ENCODE measurements around the gene ATP8A1.

Gene ATP8A1

DNA sequence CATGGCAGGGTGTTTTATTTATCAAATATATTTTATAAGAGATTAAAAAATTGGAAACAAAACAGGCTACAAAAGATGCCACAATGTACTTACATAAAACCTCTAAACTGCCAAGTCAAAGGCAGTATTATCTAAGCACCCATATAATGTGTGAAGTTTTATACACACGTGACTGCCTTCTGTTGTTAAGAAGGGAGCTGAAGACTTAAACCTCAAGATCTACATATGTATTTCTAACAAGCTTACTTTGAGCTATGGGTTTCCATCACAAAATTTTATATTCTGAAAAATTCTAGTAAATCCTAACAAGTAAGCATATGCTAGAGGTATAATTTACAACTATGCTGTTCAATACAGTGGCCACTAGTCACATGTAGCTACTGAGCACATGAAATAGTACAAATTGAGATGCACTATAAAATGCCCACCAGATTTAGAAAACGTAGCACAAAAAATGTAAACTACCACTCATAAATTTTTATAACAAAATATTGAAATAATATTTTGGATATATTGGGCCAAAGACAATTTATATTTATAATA, 9.8 kb downstream of the ATP8A1 start:
- DNase-seq, result no peak

- DNase-seq, result no peak
Observed at GRCh38 chr4:42646013-42646784, 10.7 kb downstream of the ATP8A1 start.

DNA sequence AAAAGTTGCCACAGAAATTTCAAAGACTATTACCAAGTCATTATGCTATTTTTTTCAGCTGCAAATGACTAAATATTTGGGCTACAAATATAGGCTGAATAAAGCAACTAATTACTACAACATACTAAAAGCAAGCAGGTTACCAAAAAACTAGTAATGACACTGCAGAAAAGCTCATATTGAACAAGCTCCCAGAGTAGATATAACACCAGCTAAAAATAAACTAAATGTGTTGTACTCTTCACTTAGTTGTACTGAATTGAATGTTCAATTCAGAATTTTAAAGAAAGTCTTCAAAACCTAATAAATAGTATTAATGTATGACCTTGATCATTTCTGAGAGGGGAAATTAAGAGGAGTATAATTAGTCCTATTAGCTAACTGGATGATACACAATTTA, 12.0 kb downstream of the ATP8A1 start:
- DNase-seq, result no peak

- no peak for DNase-seq
Observed at GRCh38 chr4:42643685-42644084, 13.2 kb downstream of the ATP8A1 start.

GRCh38 chr4:42642845-42643615, 13.9 kb downstream of the ATP8A1 start:
- no peak for DNase-seq

- no peak for DNase-seq
Observed at GRCh38 chr4:42642101-42642797, 14.7 kb downstream of the ATP8A1 start.

- DNase-seq, result no peak
Observed at GRCh38 chr4:42641656-42642055, 15.2 kb downstream of the ATP8A1 start.

DNA sequence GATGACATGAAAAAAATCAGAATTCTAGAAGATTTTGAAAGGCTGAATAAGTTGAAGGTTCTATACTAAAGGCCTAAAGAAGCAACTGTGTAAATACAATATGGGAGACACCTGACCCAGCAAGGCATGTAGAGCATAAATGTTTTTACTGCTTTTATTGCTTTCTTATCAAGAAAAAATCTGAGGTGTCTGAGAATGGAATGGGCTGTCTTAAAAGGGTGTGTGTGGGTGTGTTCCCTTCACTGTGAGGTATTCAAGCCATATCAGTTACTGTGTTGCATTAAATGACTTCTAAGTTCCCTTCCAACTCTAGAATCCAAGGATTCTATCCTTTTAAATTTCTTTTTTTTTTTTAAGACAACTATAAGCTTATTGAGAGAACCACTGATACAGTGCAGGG, 15.7 kb downstream of the ATP8A1 start:
- no peak for DNase-seq

DNA sequence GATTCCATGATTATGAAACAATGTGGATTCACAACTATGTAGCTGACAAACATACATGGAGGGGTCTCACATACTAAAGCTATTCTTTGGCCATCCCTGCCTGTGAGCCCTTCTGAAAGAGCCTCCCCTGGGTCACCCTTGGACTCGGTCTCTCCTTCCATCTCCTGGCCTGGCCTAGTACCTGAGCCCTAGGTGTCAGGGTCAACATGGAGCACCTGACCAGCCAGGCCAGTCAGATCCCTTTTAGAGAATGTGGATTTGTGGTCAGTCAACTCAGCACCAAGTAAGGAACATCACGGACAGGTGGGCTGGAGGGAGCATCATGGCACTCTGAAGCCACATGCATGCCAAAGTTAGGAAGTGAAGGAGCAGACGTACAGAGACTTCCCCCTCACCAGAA, 16.3 kb downstream of the ATP8A1 start:
- no peak for DNase-seq

DNA sequence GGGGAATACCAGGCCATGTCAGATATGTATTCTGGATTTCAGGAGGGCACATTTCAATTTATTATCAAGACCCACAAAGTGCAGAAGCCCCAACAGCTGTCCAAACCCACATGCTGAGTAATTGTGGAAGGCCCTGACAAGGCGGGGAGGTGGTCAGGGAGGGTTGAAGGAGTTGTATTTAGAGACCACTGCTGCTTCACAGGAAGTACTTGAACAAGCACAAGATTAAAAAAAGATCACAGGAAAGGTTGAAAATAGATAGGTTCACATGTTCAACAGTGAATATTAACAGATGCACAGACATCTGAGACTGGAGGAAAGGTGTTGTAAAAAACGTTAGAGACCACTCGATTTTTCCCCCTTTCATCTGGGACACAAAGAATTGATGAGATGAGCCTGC, 17.9 kb downstream of the ATP8A1 start:
- DNase-seq, result no peak

DNA sequence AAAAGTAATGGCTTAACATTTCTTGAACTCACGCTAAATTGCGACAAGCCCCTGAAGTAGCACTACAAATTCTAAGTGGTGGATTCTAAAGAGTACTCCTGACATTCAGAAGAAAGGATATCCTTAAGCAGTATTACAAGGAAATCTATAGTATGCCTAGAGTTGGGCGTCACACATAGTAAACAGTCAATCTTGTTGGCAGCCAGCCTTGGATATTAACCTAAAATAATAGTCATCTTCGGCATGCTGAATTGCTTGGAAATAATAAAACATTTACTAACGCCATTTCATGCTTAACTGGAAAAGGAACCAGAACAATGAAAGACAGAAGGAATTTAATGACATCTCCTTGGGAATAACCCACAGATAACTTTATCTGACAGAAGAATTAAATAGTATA, 18.6 kb downstream of the ATP8A1 start:
- no peak for DNase-seq

DNA sequence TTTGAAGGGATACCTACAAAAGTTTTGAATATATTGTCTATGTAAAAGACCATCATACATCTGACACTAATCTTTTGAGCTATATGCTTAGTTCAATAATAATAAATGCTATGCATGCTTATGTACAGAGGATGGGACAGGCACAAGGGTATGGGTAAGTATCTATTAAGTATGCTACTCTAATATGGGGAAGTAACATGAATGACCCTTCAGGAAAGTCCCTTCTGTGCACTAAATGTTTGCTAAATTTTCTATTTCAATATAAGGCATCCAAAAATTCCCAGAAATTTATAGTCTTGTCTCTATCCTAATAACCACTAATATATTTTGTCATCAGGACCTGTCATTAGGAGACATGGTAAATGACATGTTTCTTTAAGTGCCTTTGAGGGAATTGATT, 19.0 kb downstream of the ATP8A1 start:
- DNase-seq, result no peak

DNA sequence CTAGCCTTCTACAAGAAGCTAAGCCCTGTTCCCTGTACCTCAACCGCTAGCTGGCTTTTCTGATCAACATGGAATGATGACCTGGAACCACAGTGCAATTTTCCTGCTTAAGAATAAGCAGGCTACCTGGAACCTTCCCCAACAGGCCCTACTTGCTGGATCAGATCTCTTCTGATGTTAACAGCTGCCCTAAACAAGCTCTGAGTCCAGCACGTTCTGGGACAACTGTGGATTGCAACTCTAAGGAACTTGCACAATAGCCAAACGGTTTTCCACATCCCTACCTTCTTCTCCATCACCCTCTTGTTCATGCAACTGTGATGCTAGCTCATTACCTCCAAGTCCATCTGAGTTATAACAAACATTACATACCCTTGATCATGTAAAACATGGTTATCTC, 19.8 kb downstream of the ATP8A1 start:
- no peak for DNase-seq

GRCh38 chr4:42636645-42636949, 20.3 kb downstream of the ATP8A1 start:
- DNase-seq, result no peak

- DNase-seq, result no peak
Observed at GRCh38 chr4:42633605-42634388, 23.1 kb downstream of the ATP8A1 start.

DNA sequence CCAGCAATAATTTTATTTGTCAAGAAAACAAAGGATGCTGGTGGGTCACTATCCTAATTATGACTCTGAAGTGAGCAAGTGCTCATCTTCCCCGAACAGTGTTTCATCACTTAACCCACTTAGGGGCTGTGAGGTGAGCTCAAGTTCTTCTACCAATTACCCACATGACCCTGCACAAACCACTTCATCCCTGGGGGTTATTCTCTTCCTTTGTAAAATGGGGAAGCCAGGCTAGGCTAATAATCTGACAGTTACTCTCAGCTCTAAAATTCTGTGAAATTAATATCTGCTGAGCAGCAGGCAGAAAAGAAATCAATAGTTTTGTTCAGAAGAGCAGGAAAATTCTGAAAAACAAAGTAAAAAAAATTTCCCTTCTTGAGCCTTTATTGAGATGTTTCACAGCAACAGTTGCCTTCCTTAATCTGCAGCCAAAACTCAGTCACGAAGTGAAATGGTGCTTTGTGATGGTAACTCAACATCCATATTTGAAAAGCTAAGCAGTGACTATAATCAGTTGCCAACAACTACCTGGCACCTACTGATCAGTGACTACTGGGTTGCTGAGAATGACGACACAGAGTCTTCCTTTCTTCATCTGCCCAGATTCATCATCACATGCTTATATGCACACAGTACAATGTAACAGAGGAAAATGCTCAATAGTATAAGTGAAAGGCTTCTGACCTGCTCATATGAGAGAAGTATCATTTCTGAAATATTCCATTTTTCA, 24.1 kb downstream of the ATP8A1 start:
- DNase-seq, result no peak

- no peak for DNase-seq
Observed at GRCh38 chr4:42630908-42631307, 26.0 kb downstream of the ATP8A1 start.

DNA sequence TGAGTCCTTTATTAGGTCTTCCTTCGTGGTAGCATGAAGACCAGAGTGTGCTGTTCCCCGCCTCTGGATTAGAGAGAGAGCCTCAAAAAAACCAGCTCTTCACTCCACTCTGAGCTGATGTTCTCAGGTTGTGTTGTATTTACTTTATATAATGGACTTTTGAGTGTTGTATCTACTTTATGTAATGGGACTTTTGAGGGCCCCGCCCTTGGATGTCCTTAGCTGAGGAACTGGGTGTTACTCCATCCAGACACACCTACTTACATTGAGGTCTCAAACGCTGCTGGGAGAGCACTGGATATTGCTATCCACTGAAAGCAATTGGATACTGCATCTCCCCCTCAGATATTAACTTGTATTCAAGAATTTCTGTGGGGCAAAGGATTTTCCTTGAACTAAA, 28.2 kb downstream of the ATP8A1 start:
- DNase-seq, result no peak

DNA sequence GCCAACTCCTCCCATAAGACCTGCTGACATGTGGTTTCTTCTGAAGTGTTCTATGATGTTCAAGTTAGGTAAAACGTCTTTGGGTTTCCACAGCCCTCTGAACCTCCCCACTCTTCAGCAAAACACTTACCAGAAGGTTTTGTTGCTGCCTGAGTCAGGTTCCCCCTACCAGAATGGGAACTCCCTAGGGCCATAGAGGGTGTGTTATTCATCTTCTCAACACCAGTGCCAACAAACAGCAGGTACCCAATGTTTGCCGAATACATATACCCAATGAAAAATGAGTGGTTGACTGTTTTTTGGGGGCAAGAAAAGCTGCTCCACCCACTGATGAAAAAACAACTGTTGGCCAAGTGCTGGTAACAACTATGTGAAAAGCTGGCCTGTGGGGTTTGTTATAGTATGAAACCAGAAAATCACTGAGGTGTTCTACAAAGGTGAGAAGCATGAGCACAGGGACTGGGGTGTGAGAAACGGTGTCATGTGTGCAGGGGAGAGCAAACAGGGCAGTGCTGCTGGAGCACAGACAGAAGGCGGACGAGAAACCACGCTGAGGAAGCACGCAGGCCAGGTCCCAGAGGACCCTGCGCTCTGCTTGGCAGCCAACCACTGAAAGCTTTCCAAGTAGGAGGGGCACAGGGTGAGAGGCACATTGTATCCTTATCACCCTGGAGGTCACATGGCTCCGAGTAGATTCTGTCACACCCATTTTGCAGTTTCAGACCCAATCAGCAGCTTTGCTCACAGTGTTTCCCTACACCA, 28.8 kb downstream of the ATP8A1 start:
- DNase-seq, result no peak

DNA sequence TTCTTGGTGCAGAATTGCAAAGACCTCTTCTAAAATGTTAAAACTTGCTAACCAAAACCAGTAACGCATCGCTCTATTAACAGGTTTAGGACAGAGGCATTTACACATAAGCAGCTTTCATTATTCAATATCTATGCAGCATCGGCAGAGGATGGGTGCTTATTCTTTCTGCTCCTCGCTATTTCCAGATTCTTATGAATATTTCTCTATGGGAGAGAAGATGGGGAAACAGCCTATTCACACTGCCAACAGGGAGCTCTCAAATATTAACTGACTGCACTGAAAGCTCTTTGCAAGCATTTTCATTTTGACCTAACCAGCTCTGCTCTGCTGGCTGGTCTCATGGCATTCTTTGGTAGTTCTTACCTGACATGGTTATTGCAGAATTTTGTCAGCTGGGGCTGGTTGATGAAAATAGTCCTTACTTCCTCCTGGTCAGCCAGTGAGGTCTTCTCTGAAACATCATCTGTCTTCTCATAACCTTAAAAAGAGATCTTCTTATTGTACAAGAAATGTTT, 30.2 kb downstream of the ATP8A1 start:
- DNase-seq, result no peak

GRCh38 chr4:42625329-42625728, 31.6 kb downstream of the ATP8A1 start:
- DNase-seq, result no peak
